ENCODE results near the gene SERPING1. TPM values are rescaled to one million over a fixed set of nuclear protein-coding genes. Genes with fewer than 3 reads are reported as not detected.

The SERPING1 gene
- total RNA-seq, 1 donor from 2014 or later: 20.8 TPM

- DNase-seq: peak; percentile 97
These were observed 40.7 kb downstream of the SERPING1 start for GRCh38 chr11:57638005-57638781.

GRCh38 chr11:57638811-57639320 is 41.4 kb downstream of the SERPING1 start:
- DNase-seq: peak; percentile 52

- peak; percentile 90 for DNase-seq
These were observed 42.0 kb downstream of the SERPING1 start for GRCh38 chr11:57639321-57640067.

GRCh38 chr11:57640068-57640800 is 42.7 kb downstream of the SERPING1 start:
- DNase-seq: no peak

GRCh38 chr11:57641011-57641807 is 43.7 kb downstream of the SERPING1 start:
- DNase-seq: peak; percentile 69

GRCh38 chr11:57643802-57644201 is 46.3 kb downstream of the SERPING1 start:
- DNase-seq: no peak

GRCh38 chr11:57644748-57645688 is 47.5 kb downstream of the SERPING1 start:
- peak; percentile 91 for DNase-seq

- peak; percentile 57 for DNase-seq
These were observed 48.2 kb downstream of the SERPING1 start for GRCh38 chr11:57645689-57646085.

- peak; percentile 20 for DNase-seq
These were observed 48.8 kb downstream of the SERPING1 start for GRCh38 chr11:57646194-57646798.

- DNase-seq: peak; percentile 43
These were observed 49.4 kb downstream of the SERPING1 start for GRCh38 chr11:57646799-57647303.

- DNase-seq: peak; percentile 35
These were observed 49.9 kb downstream of the SERPING1 start for GRCh38 chr11:57647372-57647771.

- DNase-seq: peak; percentile 44
These were observed 50.7 kb downstream of the SERPING1 start for GRCh38 chr11:57647960-57648800.

GRCh38 chr11:57648801-57649735 is 51.6 kb downstream of the SERPING1 start:
- DNase-seq: peak; percentile 47

GRCh38 chr11:57649826-57650738 is 52.6 kb downstream of the SERPING1 start, which contains the start of gene YPEL4:
TSS of gene YPEL4 (minus strand) at chr11:57649912. CDS start at chr11:57647107, 2,805 bp downstream.
- DNase-seq: peak; percentile 74

- DNase-seq: no peak
These were observed 53.2 kb downstream of the SERPING1 start for GRCh38 chr11:57650739-57651090.

GRCh38 chr11:57651408-57651807 is 53.9 kb downstream of the SERPING1 start:
- DNase-seq: no peak

Measured in tongue (tissue), 2 donors.